Esophagus muscularis mucosa (tissue), 3 donors: ENCODE measurements around the gene C16orf74.

ENCODE experiments used
- EP300 ChIP-seq: sonication (generic); formaldehyde crosslinking; IDR thresholded peaks from one replicate; pipeline ENCODE4 v1.6.1; 2017; ENCODE audit warnings: antibody characterized with exemption
- TF ChIP-seq, protein P1 (sequence below), 3 experiments: fragments of 200-600 bp in 2 of 3; fragments of 450-650 bp in 1 of 3; sonication (generic) in 2 of 3; IDR thresholded peaks; one replicate each; pipeline ENCODE4 v1.5.1; 2017 to 2019; ENCODE audit warnings: antibody characterized with exemption in 3 of 3, mild to moderate bottlenecking in 2 of 3, moderate library complexity in 1 of 3

DNA sequence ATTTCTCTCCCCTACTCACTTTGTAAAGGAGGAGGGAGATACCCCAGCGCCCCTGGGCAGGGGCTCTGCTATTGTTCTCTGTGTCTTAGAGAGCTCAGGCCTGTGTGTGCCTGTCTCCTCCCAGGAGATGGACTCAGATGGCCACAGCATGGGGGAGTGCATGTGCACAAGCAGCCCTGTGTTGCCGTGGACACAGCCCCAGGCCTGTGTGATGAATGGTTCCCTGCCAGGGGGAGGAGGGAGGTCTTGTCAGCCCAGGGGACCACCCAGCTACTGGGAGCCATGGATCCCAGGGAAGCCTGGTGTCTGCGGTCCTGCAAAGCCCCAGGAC is 88.4 kb downstream of the C16orf74 start:
- no peak for TF ChIP-seq EP300
- TF ChIP-seq, protein P1, sequence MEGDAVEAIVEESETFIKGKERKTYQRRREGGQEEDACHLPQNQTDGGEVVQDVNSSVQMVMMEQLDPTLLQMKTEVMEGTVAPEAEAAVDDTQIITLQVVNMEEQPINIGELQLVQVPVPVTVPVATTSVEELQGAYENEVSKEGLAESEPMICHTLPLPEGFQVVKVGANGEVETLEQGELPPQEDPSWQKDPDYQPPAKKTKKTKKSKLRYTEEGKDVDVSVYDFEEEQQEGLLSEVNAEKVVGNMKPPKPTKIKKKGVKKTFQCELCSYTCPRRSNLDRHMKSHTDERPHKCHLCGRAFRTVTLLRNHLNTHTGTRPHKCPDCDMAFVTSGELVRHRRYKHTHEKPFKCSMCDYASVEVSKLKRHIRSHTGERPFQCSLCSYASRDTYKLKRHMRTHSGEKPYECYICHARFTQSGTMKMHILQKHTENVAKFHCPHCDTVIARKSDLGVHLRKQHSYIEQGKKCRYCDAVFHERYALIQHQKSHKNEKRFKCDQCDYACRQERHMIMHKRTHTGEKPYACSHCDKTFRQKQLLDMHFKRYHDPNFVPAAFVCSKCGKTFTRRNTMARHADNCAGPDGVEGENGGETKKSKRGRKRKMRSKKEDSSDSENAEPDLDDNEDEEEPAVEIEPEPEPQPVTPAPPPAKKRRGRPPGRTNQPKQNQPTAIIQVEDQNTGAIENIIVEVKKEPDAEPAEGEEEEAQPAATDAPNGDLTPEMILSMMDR (IDR thresholded peaks at IDR 0.05): no peak
